A549 treated with GW870086 at 1 μM for 4 hours (cell line): ENCODE measurements around the gene SNRPB2. TPM values are rescaled to one million over a fixed set of nuclear protein-coding genes. Genes with fewer than 3 reads are reported as not detected.

ENCODE experiments used
- total RNA-seq: library from RNA; stranded (reverse); fragments of 200-300 nt; extraction: Qiagen RNA extraction; gene quantifications from 5 replicates; pipeline ENCODE4 v1.2.3, GENCODE V29; 2022; ENCODE audit warnings: low read depth

Gene SNRPB2
- 119 to 151 TPM (median 125 TPM) in 5 replicates for total RNA-seq

DNA sequence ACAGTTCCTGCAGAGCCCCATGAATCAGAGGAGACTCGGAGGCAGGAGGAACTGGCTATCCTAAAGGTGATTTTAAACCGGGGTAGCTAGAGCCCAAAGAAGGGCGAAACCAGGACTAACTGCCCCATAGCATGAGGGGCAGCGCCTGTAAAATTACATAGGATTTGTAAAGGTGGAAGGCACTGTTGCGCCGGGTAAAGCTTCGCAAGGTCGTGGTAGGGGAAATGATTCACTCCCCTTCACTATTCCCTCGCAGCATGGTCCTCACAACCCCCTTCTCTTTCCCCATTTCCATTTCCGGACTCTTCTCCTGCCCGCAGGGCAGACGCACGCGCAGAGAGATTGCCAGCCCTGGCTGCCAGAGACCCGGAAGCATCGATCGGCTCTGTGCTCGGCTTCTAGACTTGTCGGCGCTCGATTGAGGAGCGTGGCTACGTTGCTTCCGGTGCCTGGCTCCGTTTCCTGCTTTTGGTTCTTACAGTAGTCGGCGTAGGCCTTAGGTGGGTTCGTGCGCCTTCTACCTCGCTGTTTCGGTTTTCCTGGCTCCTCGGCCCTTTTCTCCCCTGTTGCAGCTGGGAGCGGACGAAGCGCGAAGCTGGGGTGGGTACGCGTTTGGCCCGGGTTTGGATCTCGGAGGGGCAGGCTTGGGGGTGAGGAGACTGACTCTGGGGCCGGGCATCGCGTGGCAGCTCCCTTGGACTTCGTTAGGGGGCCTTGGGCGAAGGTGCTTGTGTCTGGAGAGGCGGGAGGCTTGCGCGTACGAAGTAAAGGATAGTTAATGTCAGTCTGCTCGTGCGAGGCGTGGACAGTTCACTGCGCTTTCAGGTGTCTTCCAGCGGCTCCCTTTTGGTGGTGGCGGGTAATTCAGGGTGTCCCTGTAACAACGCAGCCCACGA is at the start of gene SNRPB2:
SNRPB2 (plus strand) TSS at position 462 of the 896 bp plus-strand sequence. CDS start 1,677 bp downstream, outside the sequence.

DNA sequence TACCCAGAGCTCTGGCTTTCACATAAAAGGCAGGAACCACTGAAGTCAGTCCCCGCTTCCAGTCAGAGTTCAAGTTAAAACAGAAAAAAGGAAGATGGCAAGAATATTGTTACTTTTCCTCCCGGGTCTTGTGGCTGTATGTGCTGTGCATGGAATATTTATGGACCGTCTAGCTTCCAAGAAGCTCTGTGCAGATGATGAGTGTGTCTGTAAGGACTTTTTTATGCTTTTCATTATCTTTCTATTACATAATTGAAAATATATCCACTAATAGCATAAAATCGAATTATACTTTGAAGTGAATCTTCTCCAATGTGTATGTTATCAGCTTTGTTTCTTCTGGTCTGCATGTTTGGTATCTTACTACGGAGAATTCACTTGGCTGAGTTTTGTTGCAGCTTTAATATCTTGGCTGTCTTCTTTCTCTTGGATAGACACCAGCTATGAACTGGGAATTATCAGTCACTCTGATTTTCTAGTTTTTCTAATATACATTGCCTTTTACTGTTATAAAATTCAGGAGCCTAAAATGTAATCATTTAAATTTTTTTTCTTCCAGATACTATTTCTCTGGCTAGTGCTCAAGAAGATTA is 18.6 kb downstream of the SNRPB2 start, which contains the start of gene OTOR:
OTOR (plus strand) TSS at position 51 of the 593 bp plus-strand sequence; CDS start at position 95, 44 bp downstream.

Other genes starting within 250 kb of the SNRPB2 start
- 11.9 to 14.8 TPM (median 13.4 TPM) in 5 replicates for gene KIF16B, start 156.6 kb upstream of the SNRPB2 start, total RNA-seq
- not detected in 5 replicates for gene OTOR, start 18.3 kb downstream of the SNRPB2 start, total RNA-seq